HG03521 (cell line): Measurements from ENCODE around the gene OPALIN.

Experiments used
- ATAC-seq: cut with Tn5 transposase; IDR thresholded peaks from one replicate; pipeline ENCODE4 v1.9.1; 2021; ENCODE audit warnings: mild to moderate bottlenecking, moderate library complexity; ENCODE audit not compliant: unreplicated experiment

Gene OPALIN

GRCh38 chr10:96374639-96374984, 15.8 kb upstream of the OPALIN start:
- ATAC-seq, result no peak

- no peak for ATAC-seq
These were observed 15.2 kb upstream of the OPALIN start for GRCh38 chr10:96374004-96374403.

GRCh38 chr10:96371356-96371755, 12.6 kb upstream of the OPALIN start:
- ATAC-seq, result no peak

GRCh38 chr10:96370584-96371157, 11.9 kb upstream of the OPALIN start:
- no peak for ATAC-seq

GRCh38 chr10:96369890-96370583, 11.2 kb upstream of the OPALIN start:
- no peak for ATAC-seq

GRCh38 chr10:96368971-96369370, 10.2 kb upstream of the OPALIN start:
- no peak for ATAC-seq

GRCh38 chr10:96367470-96367869, 8.7 kb upstream of the OPALIN start:
- ATAC-seq, result no peak

GRCh38 chr10:96366508-96366907, 7.7 kb upstream of the OPALIN start:
- ATAC-seq, result no peak

GRCh38 chr10:96365571-96365970, 6.8 kb upstream of the OPALIN start:
- ATAC-seq, result no peak

- ATAC-seq, result no peak
These were observed 2.0 kb upstream of the OPALIN start for GRCh38 chr10:96360766-96361165.

GRCh38 chr10:96360331-96360730, 1.5 kb upstream of the OPALIN start:
- no peak for ATAC-seq

- no peak for ATAC-seq
These were observed 814 bp upstream of the OPALIN start for GRCh38 chr10:96359616-96360015.

GRCh38 chr10:96357038-96357620, 1.7 kb downstream of the OPALIN start:
- no peak for ATAC-seq

- ATAC-seq, result no peak
These were observed 6.2 kb downstream of the OPALIN start for GRCh38 chr10:96352582-96352981.

GRCh38 chr10:96352027-96352426, 6.8 kb downstream of the OPALIN start:
- no peak for ATAC-seq

GRCh38 chr10:96346295-96346694, 12.5 kb downstream of the OPALIN start:
- no peak for ATAC-seq

- no peak for ATAC-seq
These were observed 13.6 kb downstream of the OPALIN start for GRCh38 chr10:96345222-96345621.

- no peak for ATAC-seq
These were observed 14.6 kb downstream of the OPALIN start for GRCh38 chr10:96344178-96344577.

GRCh38 chr10:96342402-96342801, 16.4 kb downstream of the OPALIN start:
- no peak for ATAC-seq

GRCh38 chr10:96341219-96342182, 17.3 kb downstream of the OPALIN start:
- no peak for ATAC-seq
